Measurements from ENCODE around the gene AGPAT3. TPM values are rescaled to one million over a fixed set of nuclear protein-coding genes. Genes with fewer than 3 reads are reported as not detected.

AGPAT3 gene
- total and polyA plus RNA-seq, 10 of the 15 experiments (the other 5 are each of a cell fraction or from before 2014, with no cell fraction given) = 1.2 to 110 (median 30.8) TPM

DNA sequence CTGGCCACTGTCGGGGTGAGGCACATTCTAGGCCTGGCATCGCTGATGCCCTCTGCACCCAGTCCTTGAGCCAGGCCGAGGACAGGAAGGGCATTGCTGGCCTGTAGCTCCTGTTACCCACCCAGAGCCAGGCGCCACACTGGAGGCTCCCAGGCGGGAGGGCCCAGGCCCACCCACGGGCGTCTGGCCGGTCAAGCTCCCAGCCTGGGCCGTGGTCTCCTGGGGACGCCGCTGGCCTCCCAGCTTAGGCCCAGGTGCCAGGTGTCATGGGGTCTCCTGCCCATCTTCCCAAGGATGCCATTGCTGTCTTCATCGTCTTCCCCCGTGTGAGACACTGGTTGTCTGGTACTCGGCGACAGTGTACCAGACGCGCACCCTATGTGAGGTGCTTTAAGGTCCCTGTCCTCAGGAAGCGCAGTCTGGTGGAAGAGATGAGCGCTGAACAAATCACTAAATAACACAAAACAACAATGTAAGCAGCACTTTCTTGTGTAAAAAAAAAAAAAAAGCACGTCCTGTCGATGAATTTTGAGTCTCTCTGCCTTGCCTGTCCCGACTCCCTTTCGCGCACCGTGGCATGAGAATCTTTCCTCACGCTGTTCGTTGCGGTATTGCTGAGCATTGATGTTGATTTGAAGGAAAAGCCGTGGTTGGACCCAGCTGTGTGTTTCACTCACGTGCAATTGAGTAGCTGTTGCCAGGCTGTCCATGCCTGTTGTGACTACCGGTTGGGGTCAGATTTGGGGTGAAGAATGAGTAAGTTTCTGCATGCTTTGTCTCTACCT lies 120.1 kb downstream of the AGPAT3 start:
- Histone ChIP-seq H4K20me1 (ENCODE audit: control insufficient read depth, insufficient read depth) (no peaks in the 10 kb centered on the region), H3K79me2 (ENCODE audit: control insufficient read depth, insufficient read depth, low read length) (no peaks in the 10 kb centered on the region), H3K27me3 (replicated peaks in 1 of 2; ENCODE audit: control insufficient read depth in 2 of 2, insufficient read depth in 2 of 2, low read length in 1 of 2) (no peaks in the 10 kb centered on the region), H3K4me2 (ENCODE audit: control insufficient read depth, insufficient read depth) (no peak overlapping the region), H3K4me3 (no peak overlapping the region), H2AFZ (ENCODE audit: control insufficient read depth, low read depth, low read length) (no peak overlapping the region), H3K36me3 (ENCODE audit: control insufficient read depth in 2 of 2, insufficient read depth in 2 of 2, low read length in 1 of 2) (peaks cover 0 to 9% of the 10 kb centered on the region in 2 experiments; a peak in 3 of 4 replicates), H3K9me3 (replicated peaks; ENCODE audit: control insufficient read depth, insufficient read depth, low read length) (no peaks in the 10 kb centered on the region), H3K9ac (ENCODE audit: control insufficient read depth, insufficient read depth, low read length) (no peak overlapping the region), H3K27ac (ENCODE audit: control insufficient read depth, insufficient read depth) (no peak overlapping the region), H3K4me1 (ENCODE audit: control insufficient read depth, insufficient read depth, low read length) (no peaks in the 10 kb centered on the region)
- FAIRE-seq (no peak), ATAC-seq (no peak; the same call in 2 of the 3 replicates), DNase-seq (ENCODE audit: low read depth, low spot score) (no peak)
- SMC1A ChIA-PET (ENCODE audit: uncharacterized antibody, unreplicated experiment) = no interaction called here
- CTCF ChIA-PET = interaction anchor here (1.0 kb wide), 1 partner anchor 10 kb away, joined by 4 read pairs; no protein-coding TSS in a partner anchor
- TF ChIP-seq POLR2AphosphoS5 (IDR thresholded peaks at IDR 0.05; ENCODE audit: low read length) (peak; percentile 57; the same call in 1 of the 2 replicates), POLR2A (IDR thresholded peaks at IDR 0.05; ENCODE audit: low read depth, low read length) (peak; percentile 63), BHLHE40 (IDR thresholded peaks at IDR 0.05; ENCODE audit: borderline replicate concordance in 1 of 2, low read depth in 2 of 2, low read length in 1 of 2) (peak; percentile 9 to 29; a peak in 1 of 4 replicates), PML (IDR thresholded peaks at IDR 0.05; ENCODE audit: low read length) (no peak)
- TF ChIP-seq, protein P1, sequence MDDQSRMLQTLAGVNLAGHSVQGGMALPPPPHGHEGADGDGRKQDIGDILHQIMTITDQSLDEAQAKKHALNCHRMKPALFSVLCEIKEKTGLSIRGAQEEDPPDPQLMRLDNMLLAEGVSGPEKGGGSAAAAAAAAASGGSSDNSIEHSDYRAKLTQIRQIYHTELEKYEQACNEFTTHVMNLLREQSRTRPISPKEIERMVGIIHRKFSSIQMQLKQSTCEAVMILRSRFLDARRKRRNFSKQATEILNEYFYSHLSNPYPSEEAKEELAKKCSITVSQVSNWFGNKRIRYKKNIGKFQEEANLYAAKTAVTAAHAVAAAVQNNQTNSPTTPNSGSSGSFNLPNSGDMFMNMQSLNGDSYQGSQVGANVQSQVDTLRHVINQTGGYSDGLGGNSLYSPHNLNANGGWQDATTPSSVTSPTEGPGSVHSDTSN (IDR thresholded peaks at IDR 0.05; ENCODE audit: insufficient replicate concordance, low read depth, low read length) = no peak
- in situ Hi-C loops (cut with MboI) (no loop called here), intact Hi-C loops (cut with micrococcal nuclease; ENCODE audit: unreplicated experiment) (no loop called here)
- POLR2A ChIA-PET = no interaction called here
- WGBS (ENCODE audit: insufficient coverage, insufficient replicate concordance, low lambda C conversion rate, missing lambda C conversion rate) = 90% methylated on average over 31 of the region's 31 CpGs
- RAD21 ChIA-PET (ENCODE audit: unreplicated experiment) = interaction anchor here (0.7 kb wide), 1 partner anchor 235 kb away, joined by 4 read pairs; no protein-coding TSS in a partner anchor
- BruUV-seq (replicated peaks) = no TSS peak
